Prostate gland (tissue), 2 donors: ENCODE results near the gene CPNE4.

ENCODE experiments used
- CTCF ChIP-seq, 4 experiments: fragments of 200-600 bp in 2 of 4; fragments of 450-650 bp in 2 of 4; sonication (generic) in 2 of 4; IDR thresholded peaks; 1 replicate in 3 of 4; 2 replicates in 1 of 4; pipeline ENCODE4 v1.5.1; 2016 to 2019; ENCODE audit warnings: antibody characterized with exemption in 4 of 4, mild to moderate bottlenecking in 2 of 4, moderate library complexity in 2 of 4
- POLR2AphosphoS5 ChIP-seq: sonication (generic); formaldehyde crosslinking; IDR thresholded peaks from one replicate; pipeline ENCODE4 v1.6.1; 2017; ENCODE audit warnings: antibody characterized with exemption

- TF ChIP-seq CTCF (IDR thresholded peaks at IDR 0.05): no peak
- TF ChIP-seq POLR2AphosphoS5: no peak
Observed at GRCh38 chr3:131694376-131694775, 340.4 kb downstream of the CPNE4 start.
